ENCODE results near the gene WDR44.

The WDR44 gene

GRCh38 chrX:118420462-118420861 is 74.6 kb downstream of the WDR44 start:
- TF ChIP-seq EGR1 (IDR thresholded peaks at IDR 0.05) (no peak), RAD21 (IDR thresholded peaks at IDR 0.05; ENCODE audit: low read depth) (no peak), CEBPB (IDR thresholded peaks at IDR 0.05) (no peak), TCF12 (IDR thresholded peaks at IDR 0.05; ENCODE audit: low read depth) (no peak), REST (IDR thresholded peaks at IDR 0.05; ENCODE audit: low read depth) (no peak), MAX (IDR thresholded peaks at IDR 0.05) (no peak), ZBTB7A (IDR thresholded peaks at IDR 0.05; ENCODE audit: low read depth) (no peak), YY1 (IDR thresholded peaks at IDR 0.05; ENCODE audit: low read depth) (no peak), EP300 (IDR thresholded peaks at IDR 0.05; ENCODE audit: borderline replicate concordance) (no peak), NFIC (IDR thresholded peaks at IDR 0.05) (no peak), FOXM1 (IDR thresholded peaks at IDR 0.05; ENCODE audit: borderline replicate concordance, low read depth) (no peak), USF1 (IDR thresholded peaks at IDR 0.05) (no peak), TAF1 (IDR thresholded peaks at IDR 0.05; ENCODE audit: low read depth) (no peak), TEAD4 (IDR thresholded peaks at IDR 0.05) (no peak), CREB1 (IDR thresholded peaks at IDR 0.05; ENCODE audit: low read depth) (no peak)

GRCh38 chrX:118423558-118423957 is 77.7 kb downstream of the WDR44 start:
- no peak for TF ChIP-seq RAD21 (IDR thresholded peaks at IDR 0.05; ENCODE audit: low read depth)
- TF ChIP-seq MAX (IDR thresholded peaks at IDR 0.05): no peak
- no peak for TF ChIP-seq CEBPB (IDR thresholded peaks at IDR 0.05)
- TF ChIP-seq ZBTB7A (IDR thresholded peaks at IDR 0.05; ENCODE audit: low read depth): no peak
- no peak for TF ChIP-seq EGR1 (IDR thresholded peaks at IDR 0.05)
- TF ChIP-seq FOXM1 (IDR thresholded peaks at IDR 0.05; ENCODE audit: borderline replicate concordance, low read depth): no peak
- TF ChIP-seq TEAD4 (IDR thresholded peaks at IDR 0.05): no peak
- no peak for TF ChIP-seq YY1 (IDR thresholded peaks at IDR 0.05; ENCODE audit: low read depth)
- no peak for TF ChIP-seq TCF12 (IDR thresholded peaks at IDR 0.05; ENCODE audit: low read depth)
- no peak for TF ChIP-seq NFIC (IDR thresholded peaks at IDR 0.05)
- no peak for TF ChIP-seq EP300 (IDR thresholded peaks at IDR 0.05; ENCODE audit: borderline replicate concordance)
- TF ChIP-seq TAF1 (IDR thresholded peaks at IDR 0.05; ENCODE audit: low read depth): no peak
- no peak for TF ChIP-seq REST (IDR thresholded peaks at IDR 0.05; ENCODE audit: low read depth)
- TF ChIP-seq USF1 (IDR thresholded peaks at IDR 0.05): no peak
- no peak for TF ChIP-seq CREB1 (IDR thresholded peaks at IDR 0.05; ENCODE audit: low read depth)

GRCh38 chrX:118432799-118433198 is 86.9 kb downstream of the WDR44 start:
- TF ChIP-seq RAD21 (IDR thresholded peaks at IDR 0.05; ENCODE audit: low read depth): no peak
- no peak for TF ChIP-seq TAF1 (IDR thresholded peaks at IDR 0.05; ENCODE audit: low read depth)
- no peak for TF ChIP-seq CREB1 (IDR thresholded peaks at IDR 0.05; ENCODE audit: low read depth)
- TF ChIP-seq USF1 (IDR thresholded peaks at IDR 0.05): no peak
- TF ChIP-seq EP300 (IDR thresholded peaks at IDR 0.05; ENCODE audit: borderline replicate concordance): no peak
- TF ChIP-seq FOXM1 (IDR thresholded peaks at IDR 0.05; ENCODE audit: borderline replicate concordance, low read depth): no peak
- TF ChIP-seq REST (IDR thresholded peaks at IDR 0.05; ENCODE audit: low read depth): no peak
- TF ChIP-seq YY1 (IDR thresholded peaks at IDR 0.05; ENCODE audit: low read depth): no peak
- no peak for TF ChIP-seq EGR1 (IDR thresholded peaks at IDR 0.05)
- no peak for TF ChIP-seq CEBPB (IDR thresholded peaks at IDR 0.05)
- TF ChIP-seq TEAD4 (IDR thresholded peaks at IDR 0.05): no peak
- TF ChIP-seq MAX (IDR thresholded peaks at IDR 0.05): no peak
- no peak for TF ChIP-seq ZBTB7A (IDR thresholded peaks at IDR 0.05; ENCODE audit: low read depth)
- no peak for TF ChIP-seq NFIC (IDR thresholded peaks at IDR 0.05)
- no peak for TF ChIP-seq TCF12 (IDR thresholded peaks at IDR 0.05; ENCODE audit: low read depth)

All from Ishikawa (cell line).